NCI-H2107 (cell line): ENCODE data around the gene G6PC1.

Experiments used
- DNase-seq: peaks from one replicate; lab custom pipeline; 2025; lab: John Stamatoyannopoulos, UW

Gene G6PC1

DNA sequence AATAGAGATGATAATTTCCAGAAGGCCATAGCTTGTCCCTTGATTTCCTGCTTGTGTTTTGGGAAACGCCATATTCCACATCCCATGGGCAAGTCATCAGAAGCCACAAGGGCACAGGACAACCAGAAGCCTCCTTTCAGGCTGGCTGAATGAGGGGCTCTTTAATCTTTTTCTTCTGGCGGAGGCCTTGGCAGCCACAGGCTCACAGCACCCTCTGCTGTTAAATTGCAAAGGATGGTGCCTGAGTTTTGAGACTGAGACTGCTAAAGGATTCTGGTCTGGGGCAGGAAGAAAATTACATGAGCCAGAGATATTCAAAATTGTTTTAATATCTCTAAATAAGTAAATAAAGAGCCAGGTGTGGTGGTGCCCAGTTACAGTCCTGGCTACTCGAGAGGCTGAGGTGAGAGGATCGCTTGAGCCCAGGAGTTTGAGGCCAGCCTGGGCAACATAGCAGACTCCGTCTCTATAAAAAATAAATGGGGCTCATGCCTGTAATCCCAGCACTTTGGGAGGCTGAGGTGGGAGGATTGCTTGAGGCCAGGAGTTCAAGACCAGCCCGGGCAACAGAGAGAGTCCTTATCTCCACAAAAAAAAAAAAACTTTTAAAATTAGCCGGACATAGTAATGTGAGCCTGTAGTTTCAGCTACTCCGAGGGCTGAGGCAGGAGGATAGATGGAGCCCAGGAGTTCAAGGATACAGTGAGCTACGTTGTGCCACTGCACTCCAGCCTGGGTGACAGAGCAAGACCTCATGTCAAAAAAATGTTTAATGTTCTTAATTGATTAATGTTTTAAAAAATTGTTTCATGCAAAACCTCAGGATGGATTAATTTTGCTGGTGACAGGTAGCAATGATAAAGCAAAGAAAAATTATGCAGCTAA, 37.4 kb downstream of the G6PC1 start:
- peak; percentile 5 for DNase-seq

DNA sequence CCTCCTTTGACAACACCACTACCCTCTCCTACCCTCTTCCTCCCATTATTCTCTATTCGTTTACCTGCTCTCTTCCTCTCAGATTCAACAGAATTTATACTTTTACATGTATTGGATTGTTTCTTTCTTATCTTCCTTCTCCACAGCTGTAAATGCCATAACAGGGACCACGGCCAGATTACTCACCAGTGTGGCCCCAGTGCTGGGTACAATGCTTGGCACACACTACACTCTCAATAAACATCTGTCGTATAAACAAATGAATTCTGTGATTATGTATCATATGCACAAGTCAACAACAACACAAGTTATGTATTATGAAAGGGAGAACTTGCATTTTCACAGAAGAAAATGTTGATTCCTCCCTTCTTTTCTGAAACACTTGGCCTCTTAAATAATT, 43.6 kb downstream of the G6PC1 start:
- DNase-seq = no peak

DNA sequence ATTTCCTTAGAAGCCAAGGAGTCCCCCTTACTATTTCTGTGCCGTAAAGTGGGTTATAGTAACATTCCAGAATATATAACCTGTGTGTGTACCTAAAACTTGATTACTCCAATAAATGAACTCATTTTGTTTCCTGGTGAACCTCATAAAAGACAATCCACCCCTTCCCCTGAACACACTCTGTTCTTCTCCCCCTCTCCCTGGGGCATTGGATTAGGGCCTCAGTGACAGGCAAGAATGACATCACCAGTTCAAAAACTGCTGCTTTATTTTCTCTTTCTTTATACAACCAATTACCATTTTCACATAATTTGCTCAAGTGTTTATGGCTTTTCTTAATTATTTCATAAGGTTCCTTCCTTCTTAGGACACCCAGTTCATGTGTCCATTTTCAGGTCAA, 46.2 kb downstream of the G6PC1 start:
- DNase-seq = no peak

DNA sequence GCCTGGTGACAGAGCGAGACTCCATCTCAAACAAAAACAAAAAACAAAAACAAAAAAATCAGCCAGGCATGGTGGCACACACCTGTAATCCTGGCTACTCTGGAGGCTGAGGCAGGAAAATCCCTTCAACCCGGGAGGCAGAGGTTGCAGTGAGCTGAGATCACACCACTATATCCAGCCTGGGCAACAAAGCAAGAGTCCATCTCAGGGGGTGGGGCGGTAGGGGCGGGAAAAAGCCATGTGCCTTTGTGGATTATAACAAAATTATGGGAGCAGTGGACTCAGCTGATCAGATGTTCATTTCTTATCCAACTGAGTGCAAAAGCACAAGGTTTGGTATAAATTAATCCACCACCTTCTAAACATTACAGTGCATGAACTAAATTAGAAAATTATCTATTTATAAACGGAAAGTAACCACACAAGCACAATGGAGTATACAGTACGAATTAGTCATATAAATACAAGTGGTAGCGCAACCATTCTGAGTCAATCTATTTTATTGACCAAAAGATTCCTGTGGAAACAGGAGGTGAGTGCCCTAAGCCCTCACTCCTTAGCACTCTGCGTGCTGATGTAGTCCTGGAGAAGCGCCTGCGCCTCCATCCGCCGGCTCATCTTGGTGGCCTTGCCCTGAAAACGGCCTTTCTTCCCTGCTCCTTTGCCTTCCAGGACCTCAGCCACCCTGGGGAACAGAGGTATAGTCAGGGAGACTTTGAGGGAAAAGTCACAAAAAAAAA, 49.6 kb downstream of the G6PC1 start:
- no peak for DNase-seq
